Measurements from ENCODE around the gene RXRA.

RXRA gene

DNA sequence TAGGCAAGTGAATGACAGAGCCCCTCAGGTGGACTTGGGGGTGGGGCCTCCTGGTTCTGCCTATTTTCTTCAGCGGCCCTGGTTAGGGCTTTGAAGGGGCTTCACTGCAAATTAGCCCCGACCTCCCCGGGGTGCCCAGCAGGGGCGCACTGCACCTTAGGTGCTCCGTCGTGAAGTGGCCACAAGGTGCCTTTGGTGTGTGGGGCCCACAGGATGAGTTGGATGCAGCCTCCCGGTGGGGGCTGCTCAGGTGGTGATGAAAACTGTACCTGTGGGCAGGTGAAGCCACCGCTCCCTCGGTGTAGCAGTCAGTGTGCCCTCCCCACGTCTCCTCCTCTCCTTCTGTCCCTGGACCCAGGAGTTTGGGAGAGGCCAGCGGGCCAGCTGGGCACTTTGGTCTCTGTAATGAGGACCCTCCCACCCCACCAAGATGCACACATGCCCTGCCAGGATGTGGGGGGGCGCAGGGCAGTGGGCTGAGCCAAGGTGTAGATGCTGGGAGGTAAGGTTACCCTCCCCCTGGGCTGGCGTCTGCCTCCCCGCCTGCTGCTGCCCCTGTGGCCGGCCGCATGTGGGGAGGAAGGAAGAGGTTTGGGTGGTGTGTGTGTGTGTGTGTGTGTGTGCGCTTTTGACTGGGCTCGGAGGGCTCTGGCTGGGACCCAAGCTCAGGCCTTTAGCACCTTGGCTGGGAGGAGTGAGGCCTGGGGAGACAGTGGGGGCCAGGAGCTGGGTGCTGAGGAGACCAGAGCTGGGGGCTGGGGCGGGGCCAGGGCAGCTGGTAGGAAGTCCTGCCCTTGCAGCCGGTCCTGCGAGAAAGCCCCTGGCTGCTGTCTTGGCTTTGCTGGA lies 55.6 kb downstream of the RXRA start:
- DNase-seq (ENCODE audit: low read depth in 2 of 2), result peak; percentile 25 to 26

DNA sequence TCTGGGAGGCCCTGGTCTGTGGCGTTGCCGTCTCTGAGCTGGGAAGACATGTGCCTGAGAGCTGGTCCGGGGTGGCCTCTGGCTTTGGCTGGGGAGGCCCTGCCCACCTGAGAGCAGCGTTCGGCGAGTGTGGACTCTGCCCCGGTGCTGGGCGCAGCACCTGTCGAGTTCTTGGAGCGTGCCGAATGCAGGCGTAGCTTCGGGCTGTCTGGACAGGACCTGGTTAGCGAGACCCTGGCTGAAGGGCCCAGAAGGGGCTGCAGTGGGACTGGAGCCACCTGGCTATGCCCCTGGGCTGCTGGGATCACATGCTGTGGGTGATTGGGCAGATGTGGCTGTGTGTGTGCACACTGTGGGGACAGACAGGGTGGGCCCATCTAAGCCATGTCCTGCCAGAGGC lies 56.5 kb downstream of the RXRA start:
- no peak for DNase-seq (ENCODE audit: low read depth in 2 of 2)

DNA sequence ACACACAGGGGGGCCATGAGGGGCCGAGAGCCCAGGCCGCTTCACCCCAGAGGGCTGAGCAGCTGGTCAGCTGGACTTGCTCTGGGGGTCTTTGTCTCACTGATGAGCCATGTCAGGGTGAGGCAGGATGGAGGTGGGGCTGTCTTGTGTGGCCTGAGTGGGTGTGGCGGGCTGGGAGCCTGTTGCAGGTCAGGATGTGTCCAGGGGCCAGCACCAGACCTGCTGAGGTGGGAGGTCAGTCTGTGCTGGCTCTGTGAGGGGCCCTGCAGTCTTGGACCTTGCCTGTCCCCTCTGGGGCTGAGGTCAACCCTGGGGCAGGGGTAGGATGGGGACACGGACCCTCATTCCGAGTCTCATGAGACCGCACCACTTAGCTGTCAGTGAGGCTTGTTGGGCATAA lies 56.9 kb downstream of the RXRA start:
- DNase-seq (ENCODE audit: low read depth in 2 of 2), result no peak

DNA sequence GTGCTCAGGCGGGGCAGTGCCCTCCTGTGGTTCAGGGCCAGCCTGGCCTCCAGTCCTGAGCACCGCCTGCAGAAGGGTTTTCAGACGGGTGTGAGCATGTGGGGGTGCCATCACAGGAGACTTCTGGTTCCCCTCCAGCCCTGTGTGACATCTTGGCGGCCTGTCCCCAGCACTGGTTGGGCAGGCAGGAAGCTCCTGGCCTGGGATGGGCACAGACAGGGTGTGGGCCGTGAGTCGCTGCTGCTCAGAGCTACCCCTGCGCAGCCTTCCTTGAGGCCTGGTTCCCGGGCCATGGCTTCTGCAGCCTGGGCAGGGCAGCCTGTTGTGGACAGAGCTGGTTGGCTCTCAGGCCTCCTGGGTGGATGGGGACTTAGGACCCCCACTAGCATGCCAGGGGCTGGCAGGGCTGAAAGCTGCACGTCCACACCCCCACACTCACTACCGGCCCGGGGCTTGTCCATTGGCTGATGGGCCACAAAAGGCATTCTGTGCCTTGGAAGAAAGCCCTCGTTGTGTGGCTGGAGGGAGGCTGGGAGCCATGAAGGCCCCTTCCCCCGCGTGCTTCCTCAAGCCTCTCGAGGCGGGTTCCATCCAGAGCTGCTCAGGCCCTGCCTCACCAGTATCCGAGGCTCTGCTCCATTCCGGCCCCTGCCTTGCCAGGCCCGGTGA lies 58.7 kb downstream of the RXRA start:
- DNase-seq (ENCODE audit: low read depth in 2 of 2), result no peak

DNA sequence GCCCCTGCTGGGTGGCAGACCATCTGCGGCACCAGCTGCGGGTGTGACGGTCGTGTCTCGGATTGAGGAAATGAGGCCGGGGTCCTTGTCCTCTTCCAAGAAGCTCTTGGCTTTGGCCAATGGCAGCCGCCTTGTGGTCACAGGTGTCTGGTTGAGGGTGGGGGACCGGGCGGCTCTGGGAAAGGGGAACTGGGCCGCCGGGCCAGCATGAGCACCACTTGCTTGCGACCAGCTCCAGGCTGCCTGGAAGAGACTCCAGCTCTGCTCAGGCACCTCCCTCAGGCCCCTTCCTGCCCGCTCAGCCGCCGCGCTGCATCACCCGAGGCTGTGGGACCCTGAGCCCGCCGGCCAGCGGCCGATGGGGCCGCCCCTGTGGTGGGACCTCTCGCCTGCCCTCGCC lies 59.7 kb downstream of the RXRA start:
- no peak for DNase-seq (ENCODE audit: low read depth in 2 of 2)

DNA sequence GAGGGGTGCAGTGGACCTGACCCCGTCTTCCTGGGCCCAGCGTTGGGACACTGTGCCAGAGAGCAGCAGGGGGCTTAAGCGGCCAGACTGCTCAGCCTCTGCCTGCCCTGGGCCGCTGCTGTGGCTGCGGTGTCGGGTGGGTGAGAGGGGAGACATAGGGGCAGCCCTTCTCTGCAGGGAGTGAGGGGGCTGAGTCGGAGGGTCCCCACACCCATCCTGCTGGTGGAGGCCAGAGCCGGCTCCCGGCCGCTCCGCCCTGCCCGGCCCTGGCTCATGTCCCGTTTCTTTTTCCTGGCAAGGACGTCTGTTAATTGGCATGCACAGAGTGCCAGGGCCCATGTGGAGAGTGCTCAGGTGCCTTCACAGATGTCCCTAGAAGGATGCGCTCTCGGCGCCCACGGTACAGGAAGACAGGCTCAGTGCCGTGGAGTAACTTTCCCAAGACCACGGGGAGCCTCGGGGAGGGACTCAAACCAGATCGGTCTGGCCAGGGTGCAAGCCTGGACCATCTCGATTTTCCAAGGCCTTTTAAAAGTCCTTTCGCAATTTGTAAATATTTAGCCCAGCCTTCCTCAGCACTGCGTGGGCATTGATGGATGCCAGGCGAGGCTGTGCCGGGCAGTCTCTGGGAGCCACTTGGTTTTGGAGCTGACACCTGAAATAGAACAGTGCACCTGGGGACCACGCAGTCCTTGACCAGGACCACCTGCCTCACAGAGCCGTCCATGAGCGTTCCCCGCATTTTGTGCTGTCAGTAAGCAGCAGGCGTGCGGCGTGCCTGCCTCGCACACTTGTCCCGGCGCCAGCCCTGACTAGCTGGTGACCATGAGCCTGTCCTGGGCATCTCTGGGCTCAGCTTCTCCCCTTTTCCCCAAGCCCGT lies 60.9 kb downstream of the RXRA start:
- no peak for DNase-seq (ENCODE audit: low read depth in 2 of 2)

DNA sequence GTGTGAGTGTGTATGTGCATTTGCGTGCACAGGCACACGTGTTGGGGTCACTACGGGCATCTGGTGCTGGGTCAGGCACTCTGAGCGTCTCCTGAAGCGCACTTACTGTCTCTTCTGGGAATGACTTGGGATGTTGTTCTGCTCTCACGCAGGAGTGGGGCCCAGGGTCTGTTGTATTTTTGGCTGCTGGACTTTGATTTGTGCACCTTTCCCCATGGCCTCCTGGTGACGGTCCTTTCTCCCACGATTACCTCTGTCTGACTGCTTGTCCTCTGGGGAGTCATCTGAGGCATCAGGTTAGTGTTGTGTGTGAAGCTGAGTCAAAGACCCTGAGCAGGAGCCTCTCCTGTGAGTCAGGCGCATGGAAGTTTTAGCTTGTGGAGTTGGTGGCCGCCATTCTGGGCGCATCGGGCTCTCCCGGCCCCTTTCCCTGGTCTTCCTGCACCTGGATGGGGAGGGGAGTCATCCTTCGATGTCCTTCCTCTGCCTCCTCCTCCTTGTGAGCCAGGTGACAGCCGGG lies 62.1 kb downstream of the RXRA start:
- DNase-seq (ENCODE audit: low read depth in 2 of 2), result no peak

DNA sequence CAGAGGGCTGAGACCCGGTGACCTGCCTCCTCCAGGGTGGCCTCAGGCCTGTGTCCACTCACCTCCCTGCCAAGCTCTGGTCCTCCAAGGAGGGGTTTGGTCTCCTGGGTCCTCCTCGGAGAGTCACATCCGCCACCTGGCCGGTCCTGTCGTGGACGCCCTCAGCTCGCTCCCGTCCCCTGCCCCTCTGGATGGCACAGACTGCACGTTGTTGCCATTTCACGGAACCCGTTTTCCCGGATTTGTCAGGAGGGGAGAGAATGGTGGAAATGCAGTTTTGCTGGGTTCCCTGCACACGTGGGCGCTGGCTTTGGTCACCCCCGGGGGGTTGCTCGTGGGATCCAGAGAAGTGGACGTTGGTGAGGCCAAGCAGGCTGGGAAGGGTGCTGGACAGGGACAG lies 62.7 kb downstream of the RXRA start:
- DNase-seq (ENCODE audit: low read depth in 2 of 2), result no peak

DNA sequence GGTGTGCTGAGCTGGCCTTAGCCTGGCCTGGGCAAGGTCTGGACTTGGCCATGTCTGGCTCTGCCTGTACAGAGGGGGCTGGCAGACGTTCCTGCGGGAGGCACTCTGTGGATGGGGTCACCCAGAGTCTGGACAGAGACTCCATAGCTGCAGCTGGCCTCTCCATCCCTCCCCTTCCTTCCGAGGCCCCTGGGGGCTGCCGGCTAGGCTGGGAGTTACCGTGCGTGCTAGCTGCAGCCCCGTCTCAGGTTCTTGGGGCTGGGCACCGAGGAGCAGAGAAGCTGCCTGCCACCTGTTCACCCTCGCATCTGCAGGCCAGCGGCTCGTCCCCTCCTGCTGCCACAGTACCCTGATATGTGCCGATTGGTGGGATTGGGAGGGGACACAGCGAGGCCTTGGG lies 63.4 kb downstream of the RXRA start:
- DNase-seq (ENCODE audit: low read depth in 2 of 2), result no peak

DNA sequence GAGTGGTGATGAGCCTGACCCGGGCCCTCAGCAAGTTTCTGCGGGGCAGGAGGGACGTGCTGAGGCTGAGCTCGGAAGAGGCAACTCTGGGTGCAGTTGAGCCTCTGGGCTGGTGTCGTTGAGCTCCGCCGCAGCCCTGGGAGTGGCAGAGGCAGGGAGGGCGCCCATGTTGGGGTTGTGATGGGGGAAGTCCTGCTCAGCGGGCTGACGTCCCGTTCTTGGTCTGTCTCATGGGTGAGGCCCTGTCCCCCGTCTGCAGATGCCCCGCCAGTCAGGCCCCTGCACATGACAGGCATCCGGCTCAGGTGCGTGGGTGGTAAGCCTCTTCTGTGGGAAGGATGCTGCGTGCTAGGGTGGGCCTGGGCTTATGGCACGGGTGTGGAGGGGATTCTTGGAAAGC lies 64.3 kb downstream of the RXRA start:
- peak; percentile 80 to 84 for DNase-seq (ENCODE audit: low read depth in 2 of 2)

DNA sequence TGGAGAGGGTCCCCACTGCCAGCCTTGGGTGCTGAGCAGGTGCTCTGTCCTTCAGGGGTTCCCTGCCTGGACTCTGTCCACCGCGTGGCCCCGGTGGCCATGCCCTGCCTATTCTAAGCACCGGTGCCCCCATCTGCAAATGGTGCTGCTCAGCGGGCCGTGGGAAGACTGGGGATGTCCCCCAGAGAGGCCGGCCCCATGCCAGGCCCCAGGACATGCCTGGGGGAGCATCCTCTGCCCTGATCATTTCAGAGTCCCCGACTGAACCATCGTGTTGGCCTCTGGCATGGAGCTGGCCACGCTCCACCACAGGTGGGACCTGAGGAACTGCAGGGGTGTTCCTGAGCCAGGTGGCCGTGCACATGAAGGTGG lies 64.7 kb downstream of the RXRA start:
- no peak for DNase-seq (ENCODE audit: low read depth in 2 of 2)

DNA sequence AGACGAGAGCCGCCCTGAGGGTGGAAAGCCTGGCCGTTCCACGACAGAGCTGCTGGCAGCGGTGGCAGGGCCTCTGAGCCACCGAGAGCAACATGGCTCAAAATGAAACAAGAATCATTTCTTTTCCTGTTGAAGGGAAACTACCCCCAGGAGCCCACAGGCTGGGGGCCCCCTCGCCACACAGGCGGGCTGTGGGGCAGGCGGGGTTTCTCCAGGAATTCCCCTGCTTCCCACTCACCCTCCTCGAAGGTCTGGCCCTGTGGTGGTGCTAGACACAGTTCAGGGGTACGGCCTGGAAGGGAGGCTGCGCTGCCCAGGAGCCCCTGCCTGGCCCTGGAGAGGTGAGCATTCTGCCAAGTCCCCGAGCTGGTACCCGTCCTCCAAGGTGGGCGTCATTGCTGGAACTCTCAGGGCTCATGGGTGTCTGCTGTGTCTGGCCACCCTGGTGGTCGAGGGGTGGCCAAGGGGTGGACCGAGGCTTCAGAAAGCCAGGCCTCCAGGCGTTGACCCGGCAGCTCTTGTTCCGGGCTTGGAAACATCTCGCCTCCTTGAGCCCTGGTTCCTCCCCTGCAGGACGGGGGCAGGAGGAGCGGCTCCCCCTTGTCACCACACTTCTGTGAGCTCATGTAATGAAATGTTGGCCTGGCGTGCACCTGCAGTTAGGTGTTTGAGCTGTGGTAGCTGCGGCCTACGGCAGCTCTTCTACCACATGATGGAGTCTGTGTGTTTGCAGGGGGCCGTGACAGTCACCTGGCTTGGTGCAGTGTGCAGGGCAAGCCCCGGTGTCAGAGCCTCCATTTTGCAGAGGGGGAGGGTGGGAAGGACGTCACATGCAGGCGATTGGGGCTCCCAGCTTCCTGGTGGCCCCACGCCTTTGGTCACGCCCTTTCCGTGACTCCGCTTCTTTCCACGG lies 65.3 kb downstream of the RXRA start:
- DNase-seq (ENCODE audit: low read depth in 2 of 2), result peak; percentile 81 to 86

DNA sequence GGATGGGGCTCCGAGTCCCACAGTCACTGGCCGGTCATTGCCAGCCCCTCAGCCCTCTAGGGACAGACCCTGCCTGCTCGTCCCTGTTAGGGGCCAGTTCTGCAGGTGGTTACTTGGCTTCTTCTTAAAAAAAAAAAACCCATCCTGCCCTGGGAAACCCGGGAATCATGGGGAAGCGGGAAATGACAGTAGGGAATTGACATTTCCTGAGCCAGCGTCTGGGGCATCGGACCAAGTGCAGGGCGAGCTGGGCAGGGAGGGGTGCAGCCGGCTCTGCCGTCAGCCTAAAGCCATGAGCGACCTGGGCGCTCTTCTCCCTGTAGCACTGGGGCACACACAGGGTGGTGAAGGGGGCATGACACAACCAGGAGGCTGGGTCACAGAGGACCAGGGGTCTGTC lies 66.6 kb downstream of the RXRA start:
- DNase-seq (ENCODE audit: low read depth in 2 of 2), result no peak

DNA sequence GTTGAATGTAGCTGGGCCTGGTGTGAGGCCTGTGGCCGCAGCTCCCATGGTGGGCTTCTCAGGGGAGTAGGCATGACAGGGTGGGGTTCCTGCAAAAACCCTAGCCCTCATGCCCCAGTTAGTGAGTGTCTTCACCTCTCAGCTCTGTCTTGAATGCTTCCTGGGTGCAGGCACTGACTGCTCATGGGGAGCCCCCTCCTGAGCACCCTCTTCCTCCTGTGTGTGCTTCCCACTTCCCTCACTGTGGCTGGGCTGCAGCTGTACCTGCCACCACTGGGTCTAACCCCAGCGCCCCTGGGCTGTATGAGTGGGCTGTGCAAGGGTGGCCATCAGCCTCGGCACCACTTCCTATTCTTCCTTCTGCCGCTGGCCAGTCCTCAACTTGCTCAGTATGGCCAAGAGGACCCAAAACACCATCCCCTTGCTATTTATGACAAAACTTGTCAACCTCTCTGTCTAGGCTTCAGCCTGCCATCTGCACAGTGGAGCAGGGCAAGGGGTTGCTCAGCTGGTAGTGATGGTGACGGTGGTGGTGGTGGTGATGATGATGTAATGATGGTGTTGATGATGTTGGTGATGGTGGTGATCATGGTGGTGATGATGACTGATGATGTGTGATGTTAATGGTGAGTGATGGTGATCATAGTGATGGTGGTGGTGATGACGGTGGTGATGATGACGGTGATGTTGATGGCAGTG lies 67.5 kb downstream of the RXRA start:
- no peak for DNase-seq (ENCODE audit: low read depth in 2 of 2)

DNA sequence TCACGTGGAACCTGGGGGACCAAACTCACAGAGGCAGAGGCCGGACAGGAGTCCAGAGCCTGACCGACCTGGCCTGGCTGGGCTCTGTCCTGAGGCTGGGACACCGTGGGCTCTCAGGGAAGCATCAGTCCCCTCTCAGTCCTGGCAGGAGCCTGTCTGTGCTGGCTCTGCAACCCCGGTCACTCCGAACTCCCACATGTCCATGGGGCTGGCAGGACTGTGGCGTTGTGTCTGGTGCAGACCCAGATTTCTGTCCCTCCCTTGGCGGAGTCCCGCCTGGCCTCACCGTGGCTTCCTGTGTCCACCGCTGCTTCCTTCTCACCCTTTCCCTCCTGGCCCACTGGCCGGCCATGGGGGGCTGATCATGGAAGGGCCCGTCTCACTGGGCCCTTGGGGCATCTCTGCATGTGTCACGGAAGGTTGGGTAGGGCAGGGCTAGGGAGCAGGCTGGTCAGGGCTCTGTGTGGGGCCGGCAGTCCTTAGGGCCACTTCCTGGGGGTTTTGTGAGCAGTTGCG lies 68.8 kb downstream of the RXRA start:
- DNase-seq (ENCODE audit: low read depth in 2 of 2), result no peak

DNA sequence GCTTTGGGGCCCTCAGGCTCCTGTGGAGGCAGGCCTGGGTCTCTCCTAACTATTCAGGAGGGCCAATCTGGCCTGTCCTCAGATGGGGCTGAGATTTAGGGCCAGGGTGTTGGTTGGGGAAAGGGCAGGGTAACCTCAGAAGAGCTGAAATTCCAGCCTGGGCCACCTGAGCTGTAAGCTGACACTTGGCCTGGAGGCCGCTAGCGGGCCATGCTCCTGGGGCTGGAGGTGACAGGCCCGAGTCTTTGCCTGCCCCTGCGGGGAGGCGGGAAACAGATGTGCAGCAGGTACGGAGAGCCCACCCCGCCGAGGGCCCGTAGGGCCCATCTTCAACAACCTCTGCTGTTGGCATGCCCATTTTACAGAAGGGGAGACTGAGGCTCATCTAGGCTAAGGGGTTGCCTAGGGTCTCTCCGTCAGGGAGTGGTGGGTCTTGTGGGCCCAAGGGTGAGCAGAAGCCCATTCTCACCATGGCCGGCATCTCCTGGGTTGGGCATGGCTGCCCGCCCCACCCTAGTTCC lies 69.5 kb downstream of the RXRA start:
- no peak for DNase-seq (ENCODE audit: low read depth in 2 of 2)

DNA sequence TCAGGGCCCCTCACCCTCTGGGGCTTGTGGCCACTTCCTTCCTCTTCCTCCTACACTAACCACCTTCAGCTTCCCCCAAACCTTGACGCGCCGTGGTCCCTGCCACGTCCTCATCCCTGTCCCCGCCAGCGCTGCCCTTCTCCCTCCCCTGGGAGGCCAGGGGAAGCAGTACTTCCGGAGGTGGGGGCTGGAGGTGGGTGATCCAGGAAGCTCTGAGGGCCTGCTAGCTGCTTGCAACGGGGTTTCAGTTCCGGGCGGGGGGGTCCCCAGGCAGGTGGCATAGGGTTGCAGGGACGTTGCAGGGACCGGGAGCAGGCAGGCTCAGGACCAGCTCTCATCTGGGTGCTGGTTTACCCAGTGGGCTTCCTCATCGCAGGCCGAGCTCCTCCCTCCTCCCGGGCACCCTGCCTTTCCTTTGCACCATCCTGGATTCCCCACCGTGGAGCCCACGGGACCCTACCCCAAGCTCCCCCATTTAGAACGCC lies 70.0 kb downstream of the RXRA start:
- peak; percentile 59 to 63 for DNase-seq (ENCODE audit: low read depth in 2 of 2)

DNA sequence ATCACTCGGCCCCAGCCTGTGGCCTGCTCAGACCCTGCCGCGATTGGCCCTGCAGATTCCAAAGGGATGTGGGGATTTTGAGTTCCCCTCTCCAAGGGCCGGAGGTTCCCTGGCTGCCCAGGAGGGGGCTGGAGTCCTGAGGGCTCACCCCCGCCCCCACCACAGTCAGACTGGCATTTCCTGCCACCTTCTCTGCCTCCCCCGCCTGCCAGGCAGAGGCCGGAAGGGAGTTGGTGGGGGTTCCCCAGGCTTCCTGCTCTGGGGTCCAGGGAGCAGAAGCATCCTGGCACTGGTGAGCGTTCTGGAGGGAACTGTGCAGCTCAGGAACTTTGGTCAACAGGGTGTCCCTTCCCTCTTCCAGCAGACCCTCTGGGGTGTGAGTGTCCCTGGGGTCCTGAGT lies 70.6 kb downstream of the RXRA start:
- DNase-seq (ENCODE audit: low read depth in 2 of 2), result peak in 1 of 2 donors; percentile 19

DNA sequence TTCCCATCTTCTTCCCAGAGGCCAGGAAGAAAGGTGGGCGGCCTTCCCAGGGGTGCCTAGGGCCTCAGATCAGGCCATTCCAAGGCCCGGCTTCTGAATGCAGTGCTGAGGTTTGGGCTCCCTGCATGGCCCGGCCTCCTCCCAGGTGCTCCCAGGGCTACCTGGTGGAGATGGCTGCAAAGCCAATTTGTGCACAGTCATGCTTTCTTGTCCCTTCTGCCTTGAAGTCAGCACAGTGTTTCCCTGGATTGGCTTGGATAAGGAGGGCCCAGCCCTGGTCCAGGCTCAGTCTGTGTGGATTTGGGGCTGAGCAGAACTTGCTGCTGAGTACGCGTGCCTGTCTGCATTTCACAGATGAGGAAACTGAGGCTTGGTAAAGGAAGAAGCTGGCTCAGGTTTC lies 72.5 kb downstream of the RXRA start:
- DNase-seq (ENCODE audit: low read depth in 2 of 2), result no peak
